ENCODE measurements around the gene DCBLD1. TPM values are rescaled to one million over a fixed set of nuclear protein-coding genes. Genes with fewer than 3 reads are reported as not detected.
A peak's percentile ranks its signal among the peaks of the same experiment; 100 is the strongest.

Gene DCBLD1
- total RNA-seq, 1 experiment from 2014 or later = 69.3 TPM

DNA sequence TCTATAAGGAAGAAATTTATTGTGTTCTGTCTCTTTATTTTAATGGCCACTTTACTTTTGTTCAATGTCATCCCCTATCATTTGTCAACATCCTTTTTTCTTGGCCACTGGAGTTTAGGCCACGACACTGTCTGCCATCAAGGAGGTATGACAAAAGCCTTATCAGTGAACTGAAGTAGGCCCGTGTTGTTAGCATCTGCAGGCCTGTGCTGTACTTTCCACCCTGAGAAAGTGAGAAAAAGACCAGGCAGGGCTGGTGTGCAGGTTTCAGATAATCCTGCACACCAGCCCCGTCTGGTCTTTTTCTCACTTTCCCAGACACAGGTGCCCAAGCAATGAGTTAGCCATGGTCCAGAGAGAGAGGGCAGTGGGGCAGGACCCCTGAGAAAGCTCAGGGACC lies 62.2 kb downstream of the DCBLD1 start:
- H3K36me3 ChIP-seq (ENCODE audit: control insufficient read depth, insufficient read depth, low read length) = peaks cover 6% of the 10 kb centered on the region
- intact Hi-C loops (cut with micrococcal nuclease; ENCODE audit: unreplicated experiment) = no loop called here
- Mint-ChIP-seq H3K27ac (ENCODE audit: unreplicated experiment) (no peak overlapping the region), H3K9me3 (ENCODE audit: unreplicated experiment) (no peaks in the 10 kb centered on the region), H3K4me1 (ENCODE audit: low read depth, unreplicated experiment) (peaks cover 35% of the 10 kb centered on the region), H3K27me3 (ENCODE audit: insufficient read depth, unreplicated experiment) (no peaks in the 10 kb centered on the region), H3K4me3 (ENCODE audit: unreplicated experiment) (no peak overlapping the region), H3K36me3 (ENCODE audit: insufficient read depth, unreplicated experiment) (peaks cover 82% of the 10 kb centered on the region)
- peaks cover 35% of the 10 kb centered on the region for H3K4me1 ChIP-seq
- DNase-seq = no peak
- no peaks in the 10 kb centered on the region for H3K27me3 ChIP-seq (replicated peaks; ENCODE audit: control insufficient read depth, insufficient read depth, low read length)
- H3K9me3 ChIP-seq = no peaks in the 10 kb centered on the region
- CTCF ChIA-PET = no interaction called here
- POLR2A ChIA-PET = no interaction called here
- BruUV-seq (replicated peaks) = no TSS peak
- H3K4me3 ChIP-seq (ENCODE audit: low read depth, low read length) = no peak overlapping the region
- TF ChIP-seq, protein P1, sequence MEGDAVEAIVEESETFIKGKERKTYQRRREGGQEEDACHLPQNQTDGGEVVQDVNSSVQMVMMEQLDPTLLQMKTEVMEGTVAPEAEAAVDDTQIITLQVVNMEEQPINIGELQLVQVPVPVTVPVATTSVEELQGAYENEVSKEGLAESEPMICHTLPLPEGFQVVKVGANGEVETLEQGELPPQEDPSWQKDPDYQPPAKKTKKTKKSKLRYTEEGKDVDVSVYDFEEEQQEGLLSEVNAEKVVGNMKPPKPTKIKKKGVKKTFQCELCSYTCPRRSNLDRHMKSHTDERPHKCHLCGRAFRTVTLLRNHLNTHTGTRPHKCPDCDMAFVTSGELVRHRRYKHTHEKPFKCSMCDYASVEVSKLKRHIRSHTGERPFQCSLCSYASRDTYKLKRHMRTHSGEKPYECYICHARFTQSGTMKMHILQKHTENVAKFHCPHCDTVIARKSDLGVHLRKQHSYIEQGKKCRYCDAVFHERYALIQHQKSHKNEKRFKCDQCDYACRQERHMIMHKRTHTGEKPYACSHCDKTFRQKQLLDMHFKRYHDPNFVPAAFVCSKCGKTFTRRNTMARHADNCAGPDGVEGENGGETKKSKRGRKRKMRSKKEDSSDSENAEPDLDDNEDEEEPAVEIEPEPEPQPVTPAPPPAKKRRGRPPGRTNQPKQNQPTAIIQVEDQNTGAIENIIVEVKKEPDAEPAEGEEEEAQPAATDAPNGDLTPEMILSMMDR (IDR thresholded peaks at IDR 0.05; ENCODE audit: insufficient read depth in 1 of 2, low read depth in 1 of 2, low read length in 1 of 2, severe bottlenecking in 1 of 2, unreplicated experiment in 1 of 2) = no peak

DNA sequence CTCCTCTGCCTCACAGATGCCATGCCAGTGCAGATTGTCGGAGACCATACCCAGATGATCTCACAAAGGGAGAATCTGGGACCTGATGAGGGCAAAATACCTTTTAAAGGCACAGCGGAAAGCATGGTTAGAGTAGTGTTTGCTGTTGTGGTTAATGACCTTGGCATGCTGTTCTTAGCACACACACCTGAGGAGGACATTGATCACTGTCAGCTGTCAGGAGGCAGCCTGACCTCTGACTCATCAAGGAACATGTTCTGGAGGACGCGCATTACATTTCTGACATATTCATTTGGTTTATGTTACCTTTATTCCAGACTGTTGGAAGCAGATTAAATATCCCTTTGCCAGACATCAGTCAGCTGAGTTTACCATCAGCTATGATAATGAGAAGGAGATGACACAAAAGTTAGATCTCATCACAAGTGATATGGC lies 62.7 kb downstream of the DCBLD1 start:
- DNase-seq = peak in 1 of 2 experiments; percentile 28
- H3K27ac Mint-ChIP-seq (ENCODE audit: unreplicated experiment) = no peak overlapping the region
- Histone ChIP-seq H3K9me3 (no peaks in the 10 kb centered on the region), H3K27me3 (replicated peaks; ENCODE audit: control insufficient read depth, insufficient read depth, low read length) (no peaks in the 10 kb centered on the region), H3K4me1 (peaks cover 39% of the 10 kb centered on the region), H3K4me3 (ENCODE audit: low read depth, low read length) (no peak overlapping the region), H3K36me3 (ENCODE audit: control insufficient read depth, insufficient read depth, low read length) (peaks cover 6% of the 10 kb centered on the region)
- POLR2A ChIA-PET = no interaction called here
- no peaks in the 10 kb centered on the region for H3K27me3 Mint-ChIP-seq (ENCODE audit: insufficient read depth, unreplicated experiment)
- TF ChIP-seq, protein P1 (IDR thresholded peaks at IDR 0.05; ENCODE audit: insufficient read depth in 1 of 2, low read depth in 1 of 2, low read length in 1 of 2, severe bottlenecking in 1 of 2, unreplicated experiment in 1 of 2) = no peak
- H3K9me3 Mint-ChIP-seq (ENCODE audit: unreplicated experiment) = no peaks in the 10 kb centered on the region
- H3K4me1 Mint-ChIP-seq (ENCODE audit: low read depth, unreplicated experiment) = peaks cover 37% of the 10 kb centered on the region
- CTCF ChIA-PET = no interaction called here
- intact Hi-C loops (cut with micrococcal nuclease; ENCODE audit: unreplicated experiment) = no loop called here
- peaks cover 82% of the 10 kb centered on the region for H3K36me3 Mint-ChIP-seq (ENCODE audit: insufficient read depth, unreplicated experiment)
- no peak overlapping the region for H3K4me3 Mint-ChIP-seq (ENCODE audit: unreplicated experiment)
- no TSS peak for BruUV-seq (replicated peaks)

DNA sequence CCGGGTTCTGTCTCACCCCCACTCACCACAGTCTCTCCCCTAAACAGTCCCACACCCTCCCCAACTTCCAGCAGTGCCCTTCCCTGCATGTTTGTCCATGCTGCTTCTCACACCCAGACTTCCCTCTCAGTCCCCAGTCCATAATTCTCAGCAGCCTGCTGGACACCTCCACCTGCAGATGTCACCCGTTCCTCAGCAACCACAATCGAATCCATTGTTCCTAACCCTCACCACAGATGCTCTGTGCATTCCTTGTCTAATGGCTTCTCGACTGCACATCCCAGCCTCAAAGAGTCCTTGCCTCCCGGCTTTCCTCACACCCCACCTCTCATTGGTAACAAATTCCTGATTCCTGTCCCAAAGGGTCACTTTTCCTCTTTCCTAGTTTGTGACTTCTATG lies 64.2 kb downstream of the DCBLD1 start:
- H3K4me3 ChIP-seq (ENCODE audit: low read depth, low read length) = no peak overlapping the region
- H3K36me3 Mint-ChIP-seq (ENCODE audit: insufficient read depth, unreplicated experiment) = peaks cover 79% of the 10 kb centered on the region
- no peaks in the 10 kb centered on the region for H3K27me3 ChIP-seq (replicated peaks; ENCODE audit: control insufficient read depth, insufficient read depth, low read length)
- BruUV-seq (replicated peaks) = no TSS peak
- peaks cover 37% of the 10 kb centered on the region for H3K4me1 Mint-ChIP-seq (ENCODE audit: low read depth, unreplicated experiment)
- ChIA-PET CTCF (no interaction called here), POLR2A (no interaction called here)
- no peaks in the 10 kb centered on the region for H3K9me3 ChIP-seq
- TF ChIP-seq, protein P1 (IDR thresholded peaks at IDR 0.05; ENCODE audit: insufficient read depth in 1 of 2, low read depth in 1 of 2, low read length in 1 of 2, severe bottlenecking in 1 of 2, unreplicated experiment in 1 of 2) = no peak
- no peaks in the 10 kb centered on the region for H3K27me3 Mint-ChIP-seq (ENCODE audit: insufficient read depth, unreplicated experiment)
- H3K27ac Mint-ChIP-seq (ENCODE audit: unreplicated experiment) = peak overlapping the region; percentile 37
- intact Hi-C loops (cut with micrococcal nuclease; ENCODE audit: unreplicated experiment) = no loop called here
- DNase-seq = no peak
- no peak overlapping the region for H3K4me3 Mint-ChIP-seq (ENCODE audit: unreplicated experiment)
- no peaks in the 10 kb centered on the region for H3K9me3 Mint-ChIP-seq (ENCODE audit: unreplicated experiment)
- H3K36me3 ChIP-seq (ENCODE audit: control insufficient read depth, insufficient read depth, low read length) = peaks cover 6% of the 10 kb centered on the region
- H3K4me1 ChIP-seq = peaks cover 47% of the 10 kb centered on the region

Measured in Caco-2 (cell line).